ENCODE measurements around the gene ADORA3.

GRCh38 chr1:111450185-111450584, 53.2 kb downstream of the ADORA3 start:
- TF ChIP-seq CTCF (IDR thresholded peaks at IDR 0.05) (no peak), POLR2A (IDR thresholded peaks at IDR 0.05) (no peak)
